ENCODE data around the gene AP3S2. TPM values are rescaled to one million over a fixed set of nuclear protein-coding genes. Genes with fewer than 3 reads are reported as not detected.
A peak's percentile ranks its signal among the peaks of the same experiment; 100 is the strongest.

The AP3S2 gene
- total and polyA plus RNA-seq, 2 donors = 12.2 to 30.3 TPM

DNA sequence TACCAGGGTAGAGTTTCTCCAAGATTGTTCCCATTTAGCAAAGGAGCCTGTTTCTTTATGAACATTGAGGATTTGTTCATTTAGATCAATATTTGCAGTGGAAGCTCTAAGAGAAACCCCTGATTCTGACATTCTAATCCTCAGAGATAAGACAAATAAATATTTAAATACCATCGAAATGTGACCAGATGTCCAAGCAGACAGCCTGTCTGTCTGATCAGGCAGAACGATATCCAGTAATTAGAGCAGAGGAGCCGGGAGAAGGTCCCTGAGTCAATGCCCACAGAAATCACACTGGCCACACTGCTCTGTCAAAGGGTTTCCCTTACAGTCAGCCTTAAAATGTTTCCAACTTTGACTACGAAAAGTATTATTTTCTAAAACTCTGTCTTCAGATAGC lies 34.6 kb upstream of the AP3S2 start:
- no peak for DNase-seq (ENCODE audit: low read depth in 6 of 9, low spot score in 9 of 9)
- WGBS = 94% methylated on average over 4 of the region's 4 CpGs
- no peaks in the 10 kb centered on the region for H3K36me3 ChIP-seq (ENCODE audit: control insufficient read depth in 2 of 2, insufficient read depth in 2 of 2, low read length in 1 of 2)
- H3K27me3 ChIP-seq (ENCODE audit: control insufficient read depth in 2 of 2, insufficient read depth in 1 of 2, low read length in 1 of 2) = no peaks in the 10 kb centered on the region
- H3K9me3 ChIP-seq (ENCODE audit: control insufficient read depth in 2 of 2, insufficient read depth in 1 of 2, low read length in 1 of 2) = no peaks in the 10 kb centered on the region
- H3K27ac ChIP-seq (ENCODE audit: low read depth in 1 of 2, low read length in 1 of 2) = no peak overlapping the region
- no peak overlapping the region for H3K4me3 ChIP-seq (ENCODE audit: low read length in 2 of 2)
- no peaks in the 10 kb centered on the region for H3K4me1 ChIP-seq (ENCODE audit: control insufficient read depth in 2 of 2, insufficient read depth in 2 of 2, low read length in 2 of 2)

- no peaks in the 10 kb centered on the region for H3K27me3 ChIP-seq (ENCODE audit: control insufficient read depth in 2 of 2, insufficient read depth in 1 of 2, low read length in 1 of 2)
- WGBS = 93% methylated on average over 2 of the region's 2 CpGs
- H3K27ac ChIP-seq (ENCODE audit: low read depth in 1 of 2, low read length in 1 of 2) = no peak overlapping the region
- H3K4me3 ChIP-seq (ENCODE audit: low read length in 2 of 2) = no peak overlapping the region
- H3K9me3 ChIP-seq (ENCODE audit: control insufficient read depth in 2 of 2, insufficient read depth in 1 of 2, low read length in 1 of 2) = no peaks in the 10 kb centered on the region
- no peaks in the 10 kb centered on the region for H3K36me3 ChIP-seq (ENCODE audit: control insufficient read depth in 2 of 2, insufficient read depth in 2 of 2, low read length in 1 of 2)
- no peak for DNase-seq (ENCODE audit: low read depth in 6 of 9, low spot score in 9 of 9)
- H3K4me1 ChIP-seq (ENCODE audit: control insufficient read depth in 2 of 2, insufficient read depth in 2 of 2, low read length in 2 of 2) = no peaks in the 10 kb centered on the region
Observed at GRCh38 chr15:89926158-89926557, 32.4 kb upstream of the AP3S2 start.

DNA sequence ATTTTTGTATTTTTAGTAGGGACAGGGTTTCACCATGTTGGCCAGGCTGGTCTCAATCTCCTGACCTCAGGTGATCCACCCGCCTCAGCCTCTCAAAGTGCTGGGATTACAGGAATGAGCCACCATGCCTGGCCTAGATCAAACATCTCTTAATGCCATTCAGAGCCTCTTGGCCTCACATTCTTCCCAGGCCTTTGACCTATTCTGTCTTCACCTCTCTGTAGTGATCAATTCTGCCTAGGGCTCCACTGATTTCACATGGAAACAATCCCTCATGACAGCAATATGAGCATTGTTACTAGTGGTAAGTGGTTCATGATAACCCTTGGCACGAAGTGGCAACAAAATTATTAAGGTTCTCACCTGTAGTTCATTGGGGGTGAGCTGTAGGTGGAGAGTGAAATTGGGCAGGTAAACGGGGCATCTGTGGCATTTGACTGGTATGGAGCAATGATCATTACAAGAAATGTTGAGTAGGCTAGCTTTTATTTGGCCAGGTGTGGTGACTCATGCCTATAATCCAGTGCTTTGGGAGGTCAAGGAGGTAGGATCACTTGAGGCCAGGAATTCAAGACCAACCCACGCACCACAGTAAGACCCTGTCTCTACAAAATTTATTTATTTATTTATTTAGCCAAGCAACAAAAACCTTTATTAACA lies 23.8 kb upstream of the AP3S2 start:
- Histone ChIP-seq H3K9me3 (ENCODE audit: control insufficient read depth in 2 of 2, insufficient read depth in 1 of 2, low read length in 1 of 2) (no peaks in the 10 kb centered on the region), H3K36me3 (ENCODE audit: control insufficient read depth in 2 of 2, insufficient read depth in 2 of 2, low read length in 1 of 2) (no peaks in the 10 kb centered on the region), H3K4me1 (ENCODE audit: control insufficient read depth in 2 of 2, insufficient read depth in 2 of 2, low read length in 2 of 2) (peaks cover 0 to 9% of the 10 kb centered on the region in 2 donors), H3K27me3 (ENCODE audit: control insufficient read depth in 2 of 2, insufficient read depth in 1 of 2, low read length in 1 of 2) (peaks cover 11 to 14% of the 10 kb centered on the region in 2 donors), H3K27ac (ENCODE audit: low read depth in 1 of 2, low read length in 1 of 2) (no peak overlapping the region), H3K4me3 (ENCODE audit: low read length in 2 of 2) (no peak overlapping the region)
- no peak for DNase-seq (ENCODE audit: low read depth in 6 of 9, low spot score in 9 of 9)
- WGBS = 95% methylated on average over 4 of the region's 4 CpGs

GRCh38 chr15:89916660-89917059 lies 22.9 kb upstream of the AP3S2 start:
- Histone ChIP-seq H3K9me3 (ENCODE audit: control insufficient read depth in 2 of 2, insufficient read depth in 1 of 2, low read length in 1 of 2) (no peaks in the 10 kb centered on the region), H3K27me3 (ENCODE audit: control insufficient read depth in 2 of 2, insufficient read depth in 1 of 2, low read length in 1 of 2) (peaks cover 17 to 23% of the 10 kb centered on the region in 2 donors), H3K4me1 (ENCODE audit: control insufficient read depth in 2 of 2, insufficient read depth in 2 of 2, low read length in 2 of 2) (peaks cover 0 to 9% of the 10 kb centered on the region in 2 donors), H3K27ac (ENCODE audit: low read depth in 1 of 2, low read length in 1 of 2) (no peak overlapping the region), H3K36me3 (ENCODE audit: control insufficient read depth in 2 of 2, insufficient read depth in 2 of 2, low read length in 1 of 2) (no peaks in the 10 kb centered on the region), H3K4me3 (ENCODE audit: low read length in 2 of 2) (no peak overlapping the region)
- WGBS = 72% methylated on average over 3 of the region's 3 CpGs
- no peak for DNase-seq (ENCODE audit: low read depth in 6 of 9, low spot score in 9 of 9)

DNA sequence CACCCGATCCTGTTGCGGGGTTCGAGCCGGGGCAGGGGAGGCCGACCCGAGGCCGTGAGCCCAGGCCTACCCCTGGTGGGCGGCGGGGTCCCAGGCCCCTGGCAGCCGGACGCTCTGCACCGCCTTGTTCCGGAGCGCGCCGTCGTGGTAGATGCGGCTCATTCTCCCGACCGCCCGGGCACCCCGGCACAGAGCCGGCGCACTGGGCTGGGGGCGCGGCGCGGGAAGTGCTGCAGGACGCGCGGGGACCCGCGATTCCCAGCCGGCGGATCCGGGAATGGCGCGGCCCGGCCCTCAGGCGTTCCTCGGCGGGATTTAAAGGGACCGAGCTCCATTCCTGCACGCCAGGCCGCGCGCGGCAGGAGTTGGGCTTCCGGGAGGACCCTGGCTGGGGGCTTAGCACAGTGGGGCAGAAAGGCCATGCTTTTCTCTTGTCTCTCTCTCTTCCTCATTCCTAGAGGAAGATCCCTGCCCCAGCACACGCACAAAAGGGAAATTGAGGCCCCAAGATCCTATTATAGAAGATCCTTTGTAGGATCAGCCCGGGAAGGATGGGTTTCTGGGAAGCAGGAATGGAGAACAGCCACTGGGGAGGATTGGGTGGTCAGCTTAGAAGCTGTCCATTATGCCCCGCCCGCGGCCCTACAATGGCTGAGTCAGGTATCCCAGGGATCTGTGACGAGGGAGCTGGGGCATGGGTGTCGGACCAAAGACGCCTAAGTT lies 19.0 kb upstream of the AP3S2 start, which contains the start of gene ARPIN:
TSS of gene ARPIN (minus strand) at position 279 of the 723 bp plus-strand sequence. CDS start at position 162, 117 bp downstream.
- WGBS = 12% methylated on average over 57 of the region's 57 CpGs
- peaks cover 17 to 39% of the 10 kb centered on the region in 2 donors for H3K27me3 ChIP-seq (ENCODE audit: control insufficient read depth in 2 of 2, insufficient read depth in 1 of 2, low read length in 1 of 2)
- peak in 1 of 9 donors; percentile 33 for DNase-seq (ENCODE audit: low read depth in 6 of 9, low spot score in 9 of 9)
- H3K9me3 ChIP-seq (ENCODE audit: control insufficient read depth in 2 of 2, insufficient read depth in 1 of 2, low read length in 1 of 2) = no peaks in the 10 kb centered on the region
- no peaks in the 10 kb centered on the region for H3K36me3 ChIP-seq (ENCODE audit: control insufficient read depth in 2 of 2, insufficient read depth in 2 of 2, low read length in 1 of 2)
- peak within 1 kb of the TSS; percentile 3 to 55 for H3K27ac ChIP-seq (ENCODE audit: low read depth in 1 of 2, low read length in 1 of 2)
- peak within 1 kb of the TSS; percentile 16 to 55 for H3K4me3 ChIP-seq (ENCODE audit: low read length in 2 of 2)
- peaks cover 0 to 9% of the 10 kb centered on the region in 2 donors for H3K4me1 ChIP-seq (ENCODE audit: control insufficient read depth in 2 of 2, insufficient read depth in 2 of 2, low read length in 2 of 2)

GRCh38 chr15:89912145-89912673 lies 18.4 kb upstream of the AP3S2 start:
- no peak for DNase-seq (ENCODE audit: low read depth in 6 of 9, low spot score in 9 of 9)
- Histone ChIP-seq H3K36me3 (ENCODE audit: control insufficient read depth in 2 of 2, insufficient read depth in 2 of 2, low read length in 1 of 2) (no peaks in the 10 kb centered on the region), H3K4me1 (ENCODE audit: control insufficient read depth in 2 of 2, insufficient read depth in 2 of 2, low read length in 2 of 2) (peaks cover 0 to 9% of the 10 kb centered on the region in 2 donors), H3K4me3 (ENCODE audit: low read length in 2 of 2) (peak overlapping the region; percentile 16 to 55), H3K9me3 (ENCODE audit: control insufficient read depth in 2 of 2, insufficient read depth in 1 of 2, low read length in 1 of 2) (no peaks in the 10 kb centered on the region), H3K27me3 (ENCODE audit: control insufficient read depth in 2 of 2, insufficient read depth in 1 of 2, low read length in 1 of 2) (peaks cover 17 to 39% of the 10 kb centered on the region in 2 donors), H3K27ac (ENCODE audit: low read depth in 1 of 2, low read length in 1 of 2) (peak overlapping the region; percentile 3 to 55)
- WGBS = 25% methylated on average over 36 of the region's 36 CpGs

- WGBS = 55% methylated on average over 6 of the region's 6 CpGs
- DNase-seq (ENCODE audit: low read depth in 6 of 9, low spot score in 9 of 9) = peak in 1 of 9 donors; percentile 15
- H3K27ac ChIP-seq (ENCODE audit: low read depth in 1 of 2, low read length in 1 of 2) = no peak overlapping the region
- H3K4me1 ChIP-seq (ENCODE audit: control insufficient read depth in 2 of 2, insufficient read depth in 2 of 2, low read length in 2 of 2) = peaks cover 0 to 9% of the 10 kb centered on the region in 2 donors
- H3K27me3 ChIP-seq (ENCODE audit: control insufficient read depth in 2 of 2, insufficient read depth in 1 of 2, low read length in 1 of 2) = peaks cover 17 to 39% of the 10 kb centered on the region in 2 donors
- no peaks in the 10 kb centered on the region for H3K9me3 ChIP-seq (ENCODE audit: control insufficient read depth in 2 of 2, insufficient read depth in 1 of 2, low read length in 1 of 2)
- H3K36me3 ChIP-seq (ENCODE audit: control insufficient read depth in 2 of 2, insufficient read depth in 2 of 2, low read length in 1 of 2) = no peaks in the 10 kb centered on the region
- no peak overlapping the region for H3K4me3 ChIP-seq (ENCODE audit: low read length in 2 of 2)
Observed at GRCh38 chr15:89910891-89911626, 17.3 kb upstream of the AP3S2 start.

DNA sequence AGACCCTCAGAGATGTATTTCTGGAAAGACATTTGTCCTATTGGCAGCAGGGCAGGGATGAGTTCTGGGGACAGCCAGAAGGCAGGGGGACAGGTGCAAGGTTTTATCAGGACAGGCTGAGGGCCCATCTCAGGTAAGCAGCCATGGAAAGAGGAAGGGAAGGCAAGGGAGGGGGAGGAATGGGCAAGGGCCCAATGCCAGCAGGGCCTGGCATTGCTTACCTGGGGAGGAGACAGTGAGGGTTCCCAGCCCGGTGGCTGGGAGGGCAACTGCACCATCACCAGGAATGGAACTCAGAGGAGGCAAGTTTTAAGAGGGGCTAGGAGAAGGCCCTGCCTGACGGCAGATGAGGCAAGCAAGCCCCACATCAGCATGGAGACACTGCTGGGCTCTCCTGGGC lies 15.8 kb upstream of the AP3S2 start:
- DNase-seq (ENCODE audit: low read depth in 6 of 9, low spot score in 9 of 9) = no peak
- Histone ChIP-seq H3K4me3 (ENCODE audit: low read length in 2 of 2) (no peak overlapping the region), H3K27ac (ENCODE audit: low read depth in 1 of 2, low read length in 1 of 2) (no peak overlapping the region), H3K27me3 (ENCODE audit: control insufficient read depth in 2 of 2, insufficient read depth in 1 of 2, low read length in 1 of 2) (peaks cover 17 to 38% of the 10 kb centered on the region in 2 donors), H3K36me3 (ENCODE audit: control insufficient read depth in 2 of 2, insufficient read depth in 2 of 2, low read length in 1 of 2) (no peaks in the 10 kb centered on the region), H3K9me3 (ENCODE audit: control insufficient read depth in 2 of 2, insufficient read depth in 1 of 2, low read length in 1 of 2) (no peaks in the 10 kb centered on the region), H3K4me1 (ENCODE audit: control insufficient read depth in 2 of 2, insufficient read depth in 2 of 2, low read length in 2 of 2) (peaks cover 0 to 9% of the 10 kb centered on the region in 2 donors)
- WGBS = 46% methylated on average over 2 of the region's 2 CpGs

Data from thymus (tissue), 11 donors.